Hair follicle dermal papilla cell (primary cell): Measurements from ENCODE around the gene CPA2. TPM values are rescaled to one million over a fixed set of nuclear protein-coding genes. Genes with fewer than 3 reads are reported as not detected.

ENCODE experiments used
- total RNA-seq: library from RNA; depleted of rRNA; stranded (reverse); fragments of >200 nt; gene quantifications from 2 replicates; pipeline ENCODE4 v1.2.3, GENCODE V29; 2012

CPA2 gene
- not detected in 2 replicates for total RNA-seq

GRCh38 chr7:130266258-130266960, at the start of gene CPA2:
CPA2 (plus strand) TSS chr7:130266863; CDS start chr7:130266882, 19 bp downstream.

GRCh38 chr7:130292682-130293257, 26.1 kb downstream of the CPA2 start, which contains the start of gene CPA4:
CPA4 (plus strand) TSS chr7:130293161; CDS start chr7:130293181, 20 bp downstream.

Other genes with a start within 250 kb of the CPA2 start
- gene ZC3HC1, start 215.5 kb upstream of the CPA2 start, total RNA-seq = 16.2 and 17.0 TPM in 2 replicates
- 29.9 and 30.8 TPM in 2 replicates for gene KLHDC10, start 196.3 kb upstream of the CPA2 start, total RNA-seq
- gene TMEM209, start 61.5 kb upstream of the CPA2 start, total RNA-seq = 19.1 and 21.4 TPM in 2 replicates
- gene SSMEM1, start 59.0 kb upstream of the CPA2 start, total RNA-seq = not detected in 2 replicates
- gene CPA4, start 26.3 kb downstream of the CPA2 start, total RNA-seq = 6.8 and 7.0 TPM in 2 replicates
- gene CPA5, start 78.0 kb downstream of the CPA2 start, total RNA-seq = 0.16 TPM in 1 of 2 replicates, not detected in the other
- gene CPA1, start 113.6 kb downstream of the CPA2 start, total RNA-seq = not detected in 2 replicates
- 15.9 and 16.3 TPM in 2 replicates for gene CEP41, start 174.2 kb downstream of the CPA2 start, total RNA-seq
- 24.3 and 29.2 TPM in 2 replicates for gene MEST, start 225.2 kb downstream of the CPA2 start, total RNA-seq